IMR-90 (cell line): ENCODE measurements around the gene CARMIL1. TPM values are rescaled to one million over a fixed set of nuclear protein-coding genes. Genes with fewer than 3 reads are reported as not detected.

Source experiments
- ATAC-seq: fragments of 200-7000 bp; cut with Tn5 transposase; 2 replicates; pipeline ENCODE4 v1.9.1; 2020; ENCODE audit warnings: low read depth, mild to moderate bottlenecking, moderate library complexity
- BruUV-seq: library from RNA; stranded (reverse); fragments of 400-500 nt; replicated peaks from 2 replicates; lab custom pipeline; 2021; lab: Mats Ljungman, UMichigan
- CTCF ChIA-PET: fragments of 300-600 bp; formaldehyde crosslinking; extraction: SDS; loops from one replicate; lab custom pipeline; 2021; ENCODE audit warnings: antibody characterized with exemption; lab: Yijun Ruan, JAX
- POLR2A ChIA-PET: fragments of 300-600 bp; sonication (Branson Sonifier 250); formaldehyde crosslinking; loops from one replicate; lab custom pipeline; 2022; ENCODE audit warnings: antibody characterized with exemption; ENCODE audit not compliant: unreplicated experiment; lab: Charles Lee
- DNase-seq: peaks from one replicate; pipeline ENCODE4 v3.0.0; 2013
- H2AFZ ChIP-seq: replicated peaks from 2 replicates; pipeline ENCODE3; 2013; ENCODE audit warnings: low read length, mild to moderate bottlenecking; ENCODE audit not compliant: poor library complexity
- H2AK5ac ChIP-seq: 2 replicates; pipeline ENCODE4 v1.6.1; 2013; ENCODE audit warnings: low read depth, low read length, inconsistent platforms
- H2AK9ac ChIP-seq: replicated peaks from 2 replicates; pipeline ENCODE3; 2013; ENCODE audit warnings: mild to moderate bottlenecking, low read depth, low read length, moderate library complexity; ENCODE audit not compliant: poor library complexity
- H2BK120ac ChIP-seq: 2 replicates; pipeline ENCODE4 v1.6.1; 2013; ENCODE audit warnings: low read depth, low read length, inconsistent platforms
- H2BK15ac ChIP-seq: 3 replicates; pipeline ENCODE4 v1.6.1; 2013; ENCODE audit warnings: low read depth, low read length, inconsistent platforms
- H2BK20ac ChIP-seq: 2 replicates; pipeline ENCODE4 v1.6.1; 2013; ENCODE audit warnings: low read depth, mild to moderate bottlenecking, inconsistent platforms, low read length, moderate library complexity
- H2BK5ac ChIP-seq: 2 replicates; pipeline ENCODE4 v1.6.1; 2013; ENCODE audit warnings: mild to moderate bottlenecking, low read depth, low read length, inconsistent platforms; ENCODE audit not compliant: poor library complexity, severe bottlenecking
- H3K14ac ChIP-seq: replicated peaks from 2 replicates; pipeline ENCODE4 v1.6.1; 2013; ENCODE audit warnings: low read depth, low read length, inconsistent platforms
- H3K18ac ChIP-seq: 2 replicates; pipeline ENCODE4 v1.6.1; 2013; ENCODE audit warnings: low read depth, low read length, control low read depth
- H3K23ac ChIP-seq: 2 replicates; pipeline ENCODE4 v1.6.1; 2013; ENCODE audit warnings: low read depth, low read length, inconsistent platforms
- H3K27ac ChIP-seq: 2 replicates; pipeline ENCODE4 v1.5.1; 2013; ENCODE audit warnings: mild to moderate bottlenecking, control low read depth, low read length; ENCODE audit not compliant: insufficient read depth
- H3K27me3 ChIP-seq: 2 replicates; pipeline ENCODE4 v1.6.1; 2013; ENCODE audit warnings: low read length; ENCODE audit not compliant: control insufficient read depth, insufficient read depth
- H3K36me3 ChIP-seq: 2 replicates; pipeline ENCODE4 v1.6.1; 2013; ENCODE audit warnings: low read length, mixed read lengths; ENCODE audit not compliant: control insufficient read depth, insufficient read depth
- H3K4ac ChIP-seq: 2 replicates; pipeline ENCODE4 v1.6.1; 2013; ENCODE audit warnings: low read depth, low read length, inconsistent platforms
- H3K4me1 ChIP-seq: 2 replicates; pipeline ENCODE4 v1.6.1; 2013; ENCODE audit warnings: low read length, mixed read lengths; ENCODE audit not compliant: control insufficient read depth, insufficient read depth
- H3K4me2 ChIP-seq: 2 replicates; pipeline ENCODE4 v1.6.1; 2013; ENCODE audit warnings: low read depth, mild to moderate bottlenecking, control low read depth, low read length, moderate library complexity
- H3K4me3 ChIP-seq: 2 replicates; pipeline ENCODE4 v1.5.1; 2013; ENCODE audit warnings: low read depth, mild to moderate bottlenecking, control low read depth, low read length, moderate library complexity; ENCODE audit not compliant: insufficient read depth
- H3K56ac ChIP-seq: 2 replicates; pipeline ENCODE4 v1.6.1; 2013; ENCODE audit warnings: low read length, inconsistent platforms; ENCODE audit not compliant: insufficient read depth; ENCODE audit errors: extremely low read depth
- H3K79me1 ChIP-seq, 2 experiments: 2 replicates each; pipeline ENCODE4 v1.6.1; 2013; ENCODE audit warnings: low read length in 2 of 2, inconsistent platforms in 1 of 2, low read depth in 1 of 2
- H3K9ac ChIP-seq: 2 replicates; pipeline ENCODE4 v1.6.1; 2013; ENCODE audit warnings: low read depth, low read length, control low read depth
- H3K9me1 ChIP-seq: 2 replicates; pipeline ENCODE4 v1.6.1; 2013; ENCODE audit warnings: low read length, inconsistent platforms; ENCODE audit not compliant: insufficient read depth
- H3K9me3 ChIP-seq: 2 replicates; pipeline ENCODE4 v1.6.1; 2013; ENCODE audit warnings: low read length; ENCODE audit not compliant: control insufficient read depth, insufficient read depth
- H4K20me1 ChIP-seq: 2 replicates; pipeline ENCODE4 v1.6.1; 2013; ENCODE audit warnings: low read length, inconsistent platforms; ENCODE audit not compliant: insufficient read depth
- H4K5ac ChIP-seq: 2 replicates; pipeline ENCODE4 v1.6.1; 2013; ENCODE audit warnings: mild to moderate bottlenecking, low read depth, low read length, control low read depth
- H4K8ac ChIP-seq, 2 experiments: 2 replicates each; pipeline ENCODE4 v1.6.1; 2013; ENCODE audit warnings: low read depth in 2 of 2, low read length in 2 of 2, control low read depth in 1 of 2, inconsistent platforms in 1 of 2
- H4K91ac ChIP-seq: 2 replicates; pipeline ENCODE4 v1.6.1; 2013; ENCODE audit warnings: low read depth, low read length, inconsistent platforms; ENCODE audit not compliant: insufficient read depth
- BHLHE40 ChIP-seq: fragments of 150-350 bp; IDR thresholded peaks from 2 replicates; pipeline ENCODE4 v1.6.1; 2016; ENCODE audit warnings: mild to moderate bottlenecking, low read depth, low read length
- FOS ChIP-seq: fragments of 150-350 bp; IDR thresholded peaks from 2 replicates; pipeline ENCODE4 v1.6.1; 2016; ENCODE audit warnings: low read depth, low read length
- MAFK ChIP-seq: IDR thresholded peaks from 2 replicates; pipeline ENCODE4 v1.6.1; 2012; ENCODE audit warnings: low read depth, low read length, improper control_type of control experiment
- MAZ ChIP-seq: IDR thresholded peaks from 2 replicates; pipeline ENCODE4 v1.6.1; 2012; ENCODE audit warnings: low read depth, mild to moderate bottlenecking, low read length, improper control_type of control experiment, moderate library complexity, borderline replicate concordance
- MXI1 ChIP-seq: IDR thresholded peaks from 2 replicates; pipeline ENCODE4 v1.6.1; 2012; ENCODE audit warnings: low read depth, mild to moderate bottlenecking, low read length, moderate library complexity, borderline replicate concordance
- NFE2L2 ChIP-seq: fragments of 150-350 bp; IDR thresholded peaks from 2 replicates; pipeline ENCODE4 v1.6.1; 2016; ENCODE audit warnings: low read depth, mild to moderate bottlenecking, low read length
- POLR2A ChIP-seq: IDR thresholded peaks from 2 replicates; pipeline ENCODE4 v1.6.1; 2012; ENCODE audit warnings: mild to moderate bottlenecking, low read depth, low read length
- SMC3 ChIP-seq: fragments of 150-350 bp; IDR thresholded peaks from 2 replicates; pipeline ENCODE4 v1.6.1; 2016; ENCODE audit warnings: low read depth, mild to moderate bottlenecking, antibody characterized with exemption, low read length, moderate library complexity
- WGBS, 2 experiments: methylation state at CpG; one replicate each; pipeline versions ENCODE4 v1.1.5 to v1.1.7; 2013; ENCODE audit warnings: missing lambda C conversion rate in 2 of 2; ENCODE audit not compliant: insufficient read length in 1 of 2; ENCODE audit errors: extremely low coverage in 2 of 2; 5-methylcytosine and 5-hydroxymethylcytosine counted together
- dilution Hi-C: fragments of 300-500 bp; cut with HindIII; formaldehyde crosslinking; loops from one replicate; pipeline ENCODE4 v1.14.3; 2018; ENCODE audit warnings: low sequenced_read_pairs; ENCODE audit not compliant: unreplicated experiment
- in situ Hi-C: fragments of 300-500 bp; cut with MboI; formaldehyde crosslinking; loops from 3 replicates; pipeline ENCODE4 v1.14.3; 2019; ENCODE audit warnings: low sequenced_read_pairs, inconsistent platforms, mixed read lengths
- intact Hi-C: fragments of 100-400 bp; cut with micrococcal nuclease; formaldehyde crosslinking; loops from 2 replicates; pipeline ENCODE4 v1.10.0; 2022
- polyA plus RNA-seq, 3 experiments: library from polyadenylated mRNA; depleted of rRNA; stranded (reverse); fragments of >200 nt; gene quantifications; 2 replicates each; pipeline ENCODE4 v1.2.3, GENCODE V29; 2012; ENCODE audit warnings: low replicate concordance in 1 of 3
- total RNA-seq: library from RNA; depleted of rRNA; stranded (reverse); fragments of >200 nt; gene quantifications from 2 replicates; pipeline ENCODE4 v1.2.3, GENCODE V29; 2012
- TF ChIP-seq, protein P1 (sequence below): fragments of 150-350 bp; IDR thresholded peaks from 2 replicates; pipeline ENCODE4 v1.6.1; 2016; ENCODE audit warnings: low read depth, mild to moderate bottlenecking, low read length, moderate library complexity, borderline replicate concordance
- TF ChIP-seq, protein P2 (sequence below): conservative IDR thresholded peaks from 2 replicates; pipeline ENCODE4 v1.5.1; 2012; ENCODE audit warnings: mild to moderate bottlenecking, low read depth, low read length, improper control_type of control experiment

The CARMIL1 gene
- total and polyA plus RNA-seq, 2 of the 4 experiments (the other 2 are of a cell fraction) = 1.3 to 2.9 TPM

DNA sequence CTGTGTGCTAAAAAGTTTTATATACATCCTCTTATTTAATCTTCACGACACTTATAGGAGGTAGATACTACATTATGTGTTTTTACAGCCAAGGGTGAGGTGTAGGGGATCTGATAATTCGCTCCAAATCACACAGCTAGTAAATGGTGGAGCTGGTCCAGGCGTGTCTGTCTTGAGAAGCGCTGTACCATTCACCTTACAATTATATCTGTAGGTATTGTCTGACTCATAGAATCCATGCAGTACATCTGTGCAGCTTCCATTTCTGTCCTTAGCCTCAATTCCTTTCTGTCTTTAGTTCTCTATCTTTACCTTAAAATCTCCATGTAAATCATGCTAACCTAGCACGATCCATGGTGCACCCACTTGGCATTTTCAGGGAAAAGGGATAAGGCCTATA is 120.7 kb downstream of the CARMIL1 start:
- Histone ChIP-seq H2BK15ac (no peak overlapping the region), H3K14ac (no peak overlapping the region), H4K91ac (no peak overlapping the region), H4K8ac (no peak overlapping the region), H3K9me3 (no peaks in the 10 kb centered on the region), H3K4me1 (no peaks in the 10 kb centered on the region), H3K18ac (no peak overlapping the region), H2BK5ac (no peak overlapping the region), H3K79me1 (no peaks in the 10 kb centered on the region), H3K23ac (no peak overlapping the region), H3K9ac (no peak overlapping the region), H2AK9ac (no peak overlapping the region), H3K4me3 (no peak overlapping the region), H4K20me1 (no peaks in the 10 kb centered on the region), H3K56ac (no peak overlapping the region), H3K36me3 (no peaks in the 10 kb centered on the region), H4K5ac (no peak overlapping the region), H3K4me2 (no peak overlapping the region), H3K27ac (no peak overlapping the region), H2AK5ac (no peak overlapping the region), H3K4ac (no peak overlapping the region), H2BK120ac (no peak overlapping the region), H2AFZ (no peak overlapping the region), H3K9me1 (no peaks in the 10 kb centered on the region), H3K27me3 (no peaks in the 10 kb centered on the region), H2BK20ac (no peak overlapping the region)
- intact Hi-C loops (no loop called here), dilution Hi-C loops (no loop called here), in situ Hi-C loops (no loop called here)
- ATAC-seq = no peak
- BruUV-seq = no TSS peak
- TF ChIP-seq MAZ = no peak
- no peak for TF ChIP-seq NFE2L2
- TF ChIP-seq, protein P1, sequence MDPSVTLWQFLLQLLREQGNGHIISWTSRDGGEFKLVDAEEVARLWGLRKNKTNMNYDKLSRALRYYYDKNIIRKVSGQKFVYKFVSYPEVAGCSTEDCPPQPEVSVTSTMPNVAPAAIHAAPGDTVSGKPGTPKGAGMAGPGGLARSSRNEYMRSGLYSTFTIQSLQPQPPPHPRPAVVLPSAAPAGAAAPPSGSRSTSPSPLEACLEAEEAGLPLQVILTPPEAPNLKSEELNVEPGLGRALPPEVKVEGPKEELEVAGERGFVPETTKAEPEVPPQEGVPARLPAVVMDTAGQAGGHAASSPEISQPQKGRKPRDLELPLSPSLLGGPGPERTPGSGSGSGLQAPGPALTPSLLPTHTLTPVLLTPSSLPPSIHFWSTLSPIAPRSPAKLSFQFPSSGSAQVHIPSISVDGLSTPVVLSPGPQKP = no peak
- TF ChIP-seq FOS = no peak
- no peak for TF ChIP-seq POLR2A
- no peak for TF ChIP-seq MXI1
- no peak for TF ChIP-seq BHLHE40
- TF ChIP-seq MAFK = no peak
- TF ChIP-seq SMC3 = no peak
- TF ChIP-seq, protein P2, sequence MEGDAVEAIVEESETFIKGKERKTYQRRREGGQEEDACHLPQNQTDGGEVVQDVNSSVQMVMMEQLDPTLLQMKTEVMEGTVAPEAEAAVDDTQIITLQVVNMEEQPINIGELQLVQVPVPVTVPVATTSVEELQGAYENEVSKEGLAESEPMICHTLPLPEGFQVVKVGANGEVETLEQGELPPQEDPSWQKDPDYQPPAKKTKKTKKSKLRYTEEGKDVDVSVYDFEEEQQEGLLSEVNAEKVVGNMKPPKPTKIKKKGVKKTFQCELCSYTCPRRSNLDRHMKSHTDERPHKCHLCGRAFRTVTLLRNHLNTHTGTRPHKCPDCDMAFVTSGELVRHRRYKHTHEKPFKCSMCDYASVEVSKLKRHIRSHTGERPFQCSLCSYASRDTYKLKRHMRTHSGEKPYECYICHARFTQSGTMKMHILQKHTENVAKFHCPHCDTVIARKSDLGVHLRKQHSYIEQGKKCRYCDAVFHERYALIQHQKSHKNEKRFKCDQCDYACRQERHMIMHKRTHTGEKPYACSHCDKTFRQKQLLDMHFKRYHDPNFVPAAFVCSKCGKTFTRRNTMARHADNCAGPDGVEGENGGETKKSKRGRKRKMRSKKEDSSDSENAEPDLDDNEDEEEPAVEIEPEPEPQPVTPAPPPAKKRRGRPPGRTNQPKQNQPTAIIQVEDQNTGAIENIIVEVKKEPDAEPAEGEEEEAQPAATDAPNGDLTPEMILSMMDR = no peak
- DNase-seq = no peak
- ChIA-PET CTCF (no interaction called here), POLR2A (no interaction called here)
- WGBS, 2 experiments = no CpG with 5 or more reads among the region's 5 CpGs
